HTR-8/SVneo (cell line): ENCODE results near the gene ORC1.

Experiments
- DNase-seq: peaks from one replicate; pipeline ENCODE4 v3.0.0; 2011; ENCODE audit warnings: low spot score, mixed read lengths; ENCODE audit not compliant: insufficient read length
- FAIRE-seq: peaks from 2 replicates; lab custom pipeline; 2011; peaks lifted over from hg19 to GRCh38; lab: Jason Lieb, UNC

Gene ORC1

GRCh38 chr1:52352690-52353089 is 51.5 kb downstream of the ORC1 start:
- no peak for DNase-seq
- FAIRE-seq = no peak

GRCh38 chr1:52348704-52349300 is 55.4 kb downstream of the ORC1 start:
- FAIRE-seq (no peak), DNase-seq (no peak)

GRCh38 chr1:52346653-52347052 is 57.6 kb downstream of the ORC1 start:
- FAIRE-seq (no peak), DNase-seq (no peak)

GRCh38 chr1:52345252-52345651 is 59.0 kb downstream of the ORC1 start:
- FAIRE-seq = no peak
- no peak for DNase-seq

- FAIRE-seq (no peak), DNase-seq (no peak)
Measured at GRCh38 chr1:52343979-52344378, 60.2 kb downstream of the ORC1 start.

- DNase-seq (no peak), FAIRE-seq (no peak)
Measured at GRCh38 chr1:52341655-52342260, 62.5 kb downstream of the ORC1 start.

GRCh38 chr1:52337439-52337838 is 66.8 kb downstream of the ORC1 start:
- DNase-seq (no peak), FAIRE-seq (no peak)

- DNase-seq (no peak), FAIRE-seq (no peak)
Measured at GRCh38 chr1:52334906-52335528, 69.2 kb downstream of the ORC1 start.

GRCh38 chr1:52332411-52332810 is 71.8 kb downstream of the ORC1 start:
- FAIRE-seq (no peak), DNase-seq (no peak)

- FAIRE-seq (no peak), DNase-seq (no peak)
Measured at GRCh38 chr1:52328615-52329014, 75.6 kb downstream of the ORC1 start.

GRCh38 chr1:52325786-52326185 is 78.4 kb downstream of the ORC1 start:
- DNase-seq = no peak
- FAIRE-seq = no peak

- DNase-seq (no peak), FAIRE-seq (no peak)
Measured at GRCh38 chr1:52323731-52324130, 80.5 kb downstream of the ORC1 start.
